ENCODE data around the gene AHNAK2. TPM values are rescaled to one million over a fixed set of nuclear protein-coding genes. Genes with fewer than 3 reads are reported as not detected.

AHNAK2 gene
- total and polyA plus RNA-seq, 9 of the 15 experiments (the other 6 are each of a cell fraction or from before 2014, with no cell fraction given), result 0.04 to 0.09 (median 0.04) TPM; not detected in 6

DNA sequence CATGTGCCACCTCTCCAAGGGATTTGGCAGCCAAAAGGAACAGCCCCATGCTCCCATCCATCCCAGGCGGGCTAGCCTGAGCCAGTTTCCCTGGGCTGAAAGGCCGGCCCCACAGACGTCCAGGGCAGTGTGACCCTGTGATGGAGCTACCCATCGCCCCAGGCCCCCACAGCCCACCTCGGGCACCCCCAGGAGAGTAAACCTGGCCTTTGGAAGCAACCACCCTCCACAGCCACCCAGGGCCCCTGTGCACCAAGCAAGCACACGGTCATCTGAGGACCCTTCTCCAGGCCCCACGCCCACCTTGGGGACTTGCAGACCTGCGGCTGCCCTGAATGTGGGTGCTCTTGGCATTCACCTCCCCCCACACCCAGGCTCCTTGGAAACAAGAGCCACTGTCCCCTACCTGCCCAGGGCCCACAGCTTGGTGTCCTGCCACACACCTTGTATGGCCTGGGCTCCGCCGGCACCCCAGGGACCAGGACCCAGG lies 8.4 kb downstream of the AHNAK2 start (continued):
- TF ChIP-seq, protein P1, sequence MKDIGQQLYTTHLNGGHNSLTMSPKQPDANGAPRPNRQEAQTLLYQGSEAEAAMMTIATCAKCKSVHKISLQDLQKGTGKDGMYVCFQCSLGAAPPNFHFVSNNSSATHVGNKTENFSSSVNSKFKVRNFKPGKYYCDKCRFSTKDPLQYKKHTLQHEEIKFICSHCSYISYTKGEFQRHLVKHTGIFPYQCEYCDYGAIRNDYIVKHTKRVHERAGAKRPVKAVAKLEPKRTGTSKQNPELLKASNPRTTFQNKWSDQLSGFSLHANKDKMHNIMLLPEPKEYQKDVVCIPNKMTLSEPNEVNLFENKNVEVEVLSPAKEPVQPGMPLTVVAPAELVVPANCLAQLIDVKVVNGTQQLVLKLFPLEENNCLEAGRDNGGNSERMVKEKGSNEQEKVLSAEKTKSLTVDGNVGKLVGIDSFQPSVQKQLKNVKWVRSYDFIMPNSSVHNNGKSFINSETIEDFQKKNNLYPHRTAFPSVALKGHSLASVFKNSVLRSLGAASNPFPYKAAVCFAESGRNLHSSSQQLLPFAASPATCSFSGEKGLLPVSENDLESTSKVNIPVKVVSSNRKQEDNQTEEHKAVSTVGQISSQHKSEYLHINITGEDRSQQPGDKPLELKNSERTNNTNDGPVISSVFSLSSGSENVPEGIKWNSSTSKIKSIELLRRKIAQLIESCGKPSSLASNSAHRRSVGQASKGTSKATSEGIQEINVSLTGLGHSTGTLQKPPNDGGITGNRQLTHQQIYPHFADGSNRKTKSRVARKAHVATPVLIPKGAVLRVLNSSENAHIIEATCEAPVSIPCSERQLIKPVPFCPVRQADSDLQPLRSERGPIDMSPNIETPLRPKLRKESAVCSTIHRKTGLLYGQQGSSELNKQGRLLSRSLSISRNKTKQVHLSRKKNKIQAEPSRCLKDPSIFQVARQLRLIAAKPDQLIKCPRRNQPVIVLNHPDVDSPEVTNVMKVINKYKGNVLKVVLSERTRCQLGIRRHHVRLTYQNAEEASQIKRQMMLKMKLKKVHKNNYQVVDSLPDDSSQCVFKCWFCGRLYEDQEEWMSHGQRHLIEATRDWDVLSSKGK (CRISPR knock-in tag; IDR thresholded peaks at IDR 0.05), result no peak
- TF ChIP-seq ARID3B (CRISPR knock-in tag; IDR thresholded peaks at IDR 0.05; ENCODE audit: borderline replicate concordance), result no peak
- no peak for TF ChIP-seq ZNF174 (CRISPR knock-in tag; IDR thresholded peaks at IDR 0.05)
- TF ChIP-seq PRMT5 (CRISPR knock-in tag; IDR thresholded peaks at IDR 0.05), result no peak
- TF ChIP-seq ZNF274 (IDR thresholded peaks at IDR 0.05; ENCODE audit: borderline replicate concordance, low read depth, low read length), result no peak

Data from K562 (cell line).